ENCODE data around the gene RTN4. TPM values are rescaled to one million over a fixed set of nuclear protein-coding genes. Genes with fewer than 3 reads are reported as not detected.

RTN4 gene
- polyA plus RNA-seq, 1 experiment = 219 TPM

GRCh38 chr2:54945391-54946219 lies 104.6 kb downstream of the RTN4 start:
- ChIA-PET POLR2A (no interaction called here), CTCF (interaction anchor here (0.8 to 1.2 kb wide), 2 partner anchors 15 to 23 kb away, joined by 3 read pairs; no protein-coding TSS in a partner anchor)
- Histone ChIP-seq H3K36me3 (ENCODE audit: control insufficient read depth, insufficient read depth, low read length) (no peaks in the 10 kb centered on the region), H3K4me3 (ENCODE audit: low read depth, low read length) (no peak overlapping the region), H3K27me3 (ENCODE audit: control insufficient read depth, insufficient read depth, low read length) (no peaks in the 10 kb centered on the region)
- no peak for TF ChIP-seq CTCF (IDR thresholded peaks at IDR 0.05; ENCODE audit: insufficient read depth, low read depth, low read length)
- no peak for DNase-seq (ENCODE audit: low read depth)

GRCh38 chr2:54944724-54945326 lies 105.4 kb downstream of the RTN4 start:
- CTCF ChIA-PET = interaction anchor here (1.2 kb wide), 1 partner anchor 24 kb away, joined by 3 read pairs; no protein-coding TSS in a partner anchor

GRCh38 chr2:54942373-54942772 lies 107.9 kb downstream of the RTN4 start:
- no peaks in the 10 kb centered on the region for H3K36me3 ChIP-seq (ENCODE audit: control insufficient read depth, insufficient read depth, low read length)
- TF ChIP-seq CTCF (IDR thresholded peaks at IDR 0.05; ENCODE audit: insufficient read depth, low read depth, low read length) = no peak
- H3K27me3 ChIP-seq (ENCODE audit: control insufficient read depth, insufficient read depth, low read length) = no peaks in the 10 kb centered on the region
- H3K4me3 ChIP-seq (ENCODE audit: low read depth, low read length) = no peak overlapping the region
- ChIA-PET CTCF (interaction anchor here (1.1 kb wide), 1 partner anchor 10 kb away, joined by 3 read pairs; no protein-coding TSS in a partner anchor), POLR2A (no interaction called here)
- DNase-seq (ENCODE audit: low read depth) = no peak

More at GRCh38 chr2:54944724-54945326, 105.4 kb downstream of the RTN4 start:
- no peaks in the 10 kb centered on the region for H3K36me3 ChIP-seq (ENCODE audit: control insufficient read depth, insufficient read depth, low read length)
- no peaks in the 10 kb centered on the region for H3K27me3 ChIP-seq (ENCODE audit: control insufficient read depth, insufficient read depth, low read length)
- TF ChIP-seq CTCF (IDR thresholded peaks at IDR 0.05; ENCODE audit: insufficient read depth, low read depth, low read length) = no peak
- H3K4me3 ChIP-seq (ENCODE audit: low read depth, low read length) = no peak overlapping the region
- POLR2A ChIA-PET = no interaction called here
- DNase-seq (ENCODE audit: low read depth) = no peak

GRCh38 chr2:54941248-54941984 lies 108.8 kb downstream of the RTN4 start:
- H3K36me3 ChIP-seq (ENCODE audit: control insufficient read depth, insufficient read depth, low read length) = no peaks in the 10 kb centered on the region
- H3K27me3 ChIP-seq (ENCODE audit: control insufficient read depth, insufficient read depth, low read length) = no peaks in the 10 kb centered on the region
- no peak for DNase-seq (ENCODE audit: low read depth)
- no peak overlapping the region for H3K4me3 ChIP-seq (ENCODE audit: low read depth, low read length)
- CTCF ChIA-PET = interaction anchor here (0.6 kb wide), 1 partner anchor 20 kb away, joined by 3 read pairs; no protein-coding TSS in a partner anchor
- TF ChIP-seq CTCF (IDR thresholded peaks at IDR 0.05; ENCODE audit: insufficient read depth, low read depth, low read length) = no peak
- POLR2A ChIA-PET = no interaction called here

- no peak overlapping the region for H3K4me3 ChIP-seq (ENCODE audit: low read depth, low read length)
- CTCF ChIA-PET = no interaction called here
- POLR2A ChIA-PET = no interaction called here
- H3K36me3 ChIP-seq (ENCODE audit: control insufficient read depth, insufficient read depth, low read length) = no peaks in the 10 kb centered on the region
- no peaks in the 10 kb centered on the region for H3K27me3 ChIP-seq (ENCODE audit: control insufficient read depth, insufficient read depth, low read length)
- no peak for DNase-seq (ENCODE audit: low read depth)
- no peak for TF ChIP-seq CTCF (IDR thresholded peaks at IDR 0.05; ENCODE audit: insufficient read depth, low read depth, low read length)
These were observed 109.5 kb downstream of the RTN4 start for GRCh38 chr2:54940723-54941122.
